NCI-H460 (cell line): ENCODE data around the gene ADGRG1. TPM values are rescaled to one million over a fixed set of nuclear protein-coding genes. Genes with fewer than 3 reads are reported as not detected.
"Not testable (repeated sequence)": the region's sequence is repeated elsewhere in the genome, so short reads cannot be mapped to it uniquely, and the experiment has no call there.

ENCODE experiments used
- DNase-seq: peaks from one replicate; pipeline ENCODE4 v3.0.0-alpha.2; 2016; ENCODE audit warnings: low read depth; ENCODE audit errors: extremely low read depth
- total RNA-seq: library from RNA; depleted of rRNA; stranded (reverse); fragments of >200 nt; shearing (Covaris generic); gene quantifications from 2 replicates; pipeline ENCODE4 v1.2.3, GENCODE V29; 2014

ADGRG1 gene
- total RNA-seq, 1 experiment from 2014 or later, result 15.1 TPM

DNA sequence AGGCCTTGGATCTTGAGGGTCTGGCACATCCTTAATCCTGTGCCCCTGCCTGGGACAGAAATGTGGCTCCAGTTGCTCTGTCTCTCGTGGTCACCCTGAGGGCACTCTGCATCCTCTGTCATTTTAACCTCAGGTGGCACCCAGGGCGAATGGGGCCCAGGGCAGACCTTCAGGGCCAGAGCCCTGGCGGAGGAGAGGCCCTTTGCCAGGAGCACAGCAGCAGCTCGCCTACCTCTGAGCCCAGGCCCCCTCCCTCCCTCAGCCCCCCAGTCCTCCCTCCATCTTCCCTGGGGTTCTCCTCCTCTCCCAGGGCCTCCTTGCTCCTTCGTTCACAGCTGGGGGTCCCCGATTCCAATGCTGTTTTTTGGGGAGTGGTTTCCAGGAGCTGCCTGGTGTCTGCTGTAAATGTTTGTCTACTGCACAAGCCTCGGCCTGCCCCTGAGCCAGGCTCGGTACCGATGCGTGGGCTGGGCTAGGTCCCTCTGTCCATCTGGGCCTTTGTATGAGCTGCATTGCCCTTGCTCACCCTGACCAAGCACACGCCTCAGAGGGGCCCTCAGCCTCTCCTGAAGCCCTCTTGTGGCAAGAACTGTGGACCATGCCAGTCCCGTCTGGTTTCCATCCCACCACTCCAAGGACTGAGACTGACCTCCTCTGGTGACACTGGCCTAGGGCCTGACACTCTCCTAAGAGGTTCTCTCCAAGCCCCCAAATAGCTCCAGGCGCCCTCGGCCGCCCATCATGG, 35.7 kb downstream of the ADGRG1 start:
- no peak for DNase-seq

DNA sequence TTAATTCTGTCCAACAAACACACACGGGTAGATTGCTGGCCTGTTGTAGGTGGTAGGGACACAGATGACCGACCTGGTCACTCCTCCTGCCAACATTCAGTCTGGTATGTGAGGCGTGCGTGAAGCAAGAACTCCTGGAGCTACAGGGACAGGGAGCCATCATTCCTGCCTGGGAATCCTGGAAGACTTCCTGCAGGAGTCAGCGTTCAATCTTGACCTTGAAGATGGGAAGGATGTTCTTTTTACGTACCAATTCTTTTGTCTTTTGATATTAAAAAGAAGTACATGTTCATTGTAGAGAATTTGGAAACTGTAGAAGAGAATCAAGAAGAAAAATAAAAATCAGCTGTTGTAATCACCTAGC, 36.2 kb downstream of the ADGRG1 start:
- no peak for DNase-seq

- DNase-seq, result no peak
Measured at GRCh38 chr16:57665541-57665940, 37.1 kb downstream of the ADGRG1 start.

DNA sequence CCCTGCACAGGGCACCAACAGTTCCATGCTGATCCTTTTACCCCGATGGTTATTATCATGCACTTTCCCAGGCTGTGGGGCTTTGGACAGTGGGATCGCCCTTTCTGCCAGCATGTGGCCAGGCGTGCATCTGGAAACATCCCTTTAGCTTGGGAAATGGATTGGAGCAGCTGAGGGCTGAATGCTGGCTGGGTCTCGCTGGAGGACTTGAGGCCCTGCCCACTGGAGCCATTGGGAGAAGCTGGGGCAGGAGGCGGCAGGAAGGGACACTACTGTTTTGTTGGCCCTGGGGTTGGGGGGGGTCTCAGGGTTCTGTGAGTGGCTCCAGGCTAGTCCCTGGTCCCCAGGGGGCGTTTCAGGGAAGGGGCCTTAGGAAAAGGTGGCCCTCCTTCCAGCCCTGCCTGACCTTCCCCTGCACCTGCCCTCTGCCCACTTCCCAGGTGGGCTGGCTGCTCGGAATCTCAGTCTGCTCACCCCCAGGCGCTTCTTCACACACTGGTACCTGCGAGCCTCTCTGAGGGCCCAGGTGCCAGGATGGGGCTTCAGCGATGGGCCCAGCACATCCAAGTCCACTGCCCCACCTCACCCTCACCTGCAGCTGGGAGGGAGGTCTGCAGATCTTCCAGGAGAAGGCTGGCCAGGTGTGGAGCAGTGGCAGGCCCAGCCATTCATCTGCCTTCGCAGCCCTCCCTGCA, 38.1 kb downstream of the ADGRG1 start:
- DNase-seq, result no peak

DNA sequence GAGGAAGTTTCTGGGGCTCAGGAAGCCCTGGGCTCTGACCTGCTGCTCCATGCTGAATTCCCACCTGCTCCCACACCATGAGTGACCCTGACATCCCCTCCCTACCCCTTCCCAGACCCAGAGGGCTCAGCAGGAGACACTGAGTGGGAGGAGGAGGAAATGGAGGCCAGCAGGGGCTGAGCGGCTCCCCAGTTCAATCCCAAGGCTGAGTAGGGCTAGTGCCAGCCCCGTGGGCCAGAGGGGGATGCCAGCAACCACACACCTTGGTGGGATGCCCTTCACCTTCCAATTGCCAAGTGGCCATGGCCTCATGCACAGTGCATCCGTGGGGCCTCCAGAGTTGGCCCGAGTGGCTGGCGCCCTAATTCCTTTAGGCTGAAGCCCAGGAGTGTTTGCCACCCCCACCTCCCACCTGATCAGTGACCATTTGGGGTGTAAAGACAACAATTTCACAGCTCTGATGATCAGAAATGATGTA, 38.7 kb downstream of the ADGRG1 start:
- DNase-seq, result no peak

GRCh38 chr16:57667526-57668262, 39.3 kb downstream of the ADGRG1 start:
- peak; percentile 86 for DNase-seq

DNA sequence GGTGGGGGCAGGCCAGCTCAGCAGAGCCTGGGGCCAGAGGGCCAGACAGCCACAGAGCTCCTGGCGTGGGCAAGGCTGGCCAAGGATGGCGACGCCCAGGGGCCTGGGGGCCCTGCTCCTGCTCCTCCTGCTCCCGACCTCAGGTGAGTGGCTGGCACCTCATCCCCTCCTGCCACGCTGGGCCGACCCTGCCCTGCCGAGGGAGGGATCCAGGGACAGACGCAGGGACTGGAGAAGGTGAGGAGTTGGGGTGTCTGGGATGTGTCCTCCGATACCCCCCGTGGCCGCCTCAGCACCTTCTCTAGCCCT, 39.8 kb downstream of the ADGRG1 start, which contains the start of gene ADGRG3:
TSS of gene ADGRG3 (plus strand) at position 44 of the 309 bp plus-strand sequence. CDS start at position 86, 42 bp downstream.
- no peak for DNase-seq

DNA sequence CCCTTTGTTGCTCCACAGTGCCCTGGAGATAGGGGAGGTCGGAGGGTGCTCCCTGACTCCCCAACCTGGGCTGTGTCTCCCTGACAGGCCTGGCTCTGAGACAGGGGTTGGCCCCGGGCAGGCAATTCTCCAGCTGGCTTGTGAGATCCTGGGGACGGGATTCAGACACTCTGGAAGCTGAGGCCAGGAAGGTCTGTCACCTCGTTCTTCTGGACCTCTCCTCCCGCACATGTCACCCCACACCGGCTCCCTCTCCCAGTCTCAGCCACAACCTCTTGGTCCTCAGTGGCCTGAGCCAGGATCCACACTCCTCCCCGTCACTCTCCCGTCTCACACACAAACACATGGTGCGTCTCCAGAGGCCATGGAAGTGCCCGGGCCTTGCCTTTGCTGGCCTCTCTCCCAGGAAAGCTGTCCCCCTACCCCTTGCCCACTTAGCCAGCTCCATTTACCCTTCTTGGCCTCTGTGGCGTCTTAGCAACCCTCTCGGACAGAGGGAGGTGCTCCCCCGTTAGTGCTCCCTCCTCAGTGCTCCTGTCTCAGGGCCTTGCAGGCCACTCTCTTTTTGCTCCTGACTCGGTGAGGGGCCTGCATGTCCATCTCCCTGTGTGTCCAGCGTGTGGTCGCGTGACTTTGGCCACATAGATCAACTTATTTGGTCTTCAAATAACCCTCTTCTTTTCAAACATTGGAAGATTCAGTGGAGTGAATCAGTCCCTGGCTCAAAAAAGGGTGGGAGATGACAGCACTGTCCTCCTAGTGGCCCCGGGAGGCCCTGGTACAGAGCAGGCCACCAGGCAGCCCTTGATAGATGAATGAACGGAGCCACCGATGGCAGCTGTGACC, 40.4 kb downstream of the ADGRG1 start:
- DNase-seq, result no peak

DNA sequence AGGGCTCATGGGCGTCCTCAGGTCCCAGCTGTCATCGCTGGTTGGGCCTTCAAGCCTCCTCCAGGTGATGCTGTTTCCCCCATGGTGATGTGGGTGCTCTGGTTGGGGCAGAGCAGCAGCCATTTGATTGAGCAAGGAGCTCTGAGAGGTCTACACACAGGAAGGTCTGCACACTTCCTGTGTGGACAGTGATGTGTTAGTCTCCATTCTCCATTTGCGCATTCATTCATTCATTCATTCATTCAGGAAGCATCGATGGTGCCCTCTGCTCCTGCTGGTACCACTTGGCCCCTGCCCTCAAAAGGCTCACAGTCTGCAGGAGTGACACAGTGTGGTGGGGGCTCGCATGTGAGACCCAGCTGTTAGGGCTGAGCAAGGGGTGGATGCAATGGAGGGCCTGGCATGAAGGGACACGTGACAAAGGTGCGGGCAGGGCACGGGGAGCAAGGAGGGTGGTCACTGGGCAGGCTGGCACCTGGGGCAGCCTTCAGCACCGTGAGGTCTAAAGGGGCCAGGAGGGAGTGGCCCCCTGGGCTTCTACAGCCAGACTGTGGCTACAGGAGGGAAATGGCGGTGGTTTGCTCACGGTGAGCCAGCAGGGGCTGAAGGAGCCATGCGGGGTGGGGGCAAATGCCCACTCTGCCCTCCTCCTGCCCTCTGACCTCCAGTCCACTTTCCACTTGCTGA, 41.2 kb downstream of the ADGRG1 start:
- no peak for DNase-seq

- DNase-seq, result no peak
Measured at GRCh38 chr16:57670196-57670595, 41.8 kb downstream of the ADGRG1 start.

DNA sequence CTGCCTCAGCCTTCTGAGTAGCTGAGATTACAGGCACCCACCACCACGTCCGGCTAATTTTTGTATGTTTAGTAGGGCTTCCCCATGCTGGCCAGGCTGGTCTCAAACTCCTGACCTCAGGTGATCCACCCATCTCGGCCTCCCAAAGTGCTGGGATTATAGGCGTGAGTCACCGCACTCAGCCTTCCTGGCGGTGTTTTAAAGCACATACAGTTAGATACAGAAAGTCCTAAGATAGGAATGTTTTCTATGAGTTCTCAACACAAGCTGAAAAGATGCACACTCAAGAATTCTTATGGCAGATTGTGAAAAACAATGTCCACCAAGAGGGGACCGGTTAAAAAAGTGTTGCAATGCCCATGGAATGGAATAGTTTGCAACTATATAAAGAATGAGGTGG, 43.0 kb downstream of the ADGRG1 start:
- not testable (repeated sequence) for DNase-seq

GRCh38 chr16:57672416-57672815, 44.0 kb downstream of the ADGRG1 start:
- DNase-seq, result no peak

DNA sequence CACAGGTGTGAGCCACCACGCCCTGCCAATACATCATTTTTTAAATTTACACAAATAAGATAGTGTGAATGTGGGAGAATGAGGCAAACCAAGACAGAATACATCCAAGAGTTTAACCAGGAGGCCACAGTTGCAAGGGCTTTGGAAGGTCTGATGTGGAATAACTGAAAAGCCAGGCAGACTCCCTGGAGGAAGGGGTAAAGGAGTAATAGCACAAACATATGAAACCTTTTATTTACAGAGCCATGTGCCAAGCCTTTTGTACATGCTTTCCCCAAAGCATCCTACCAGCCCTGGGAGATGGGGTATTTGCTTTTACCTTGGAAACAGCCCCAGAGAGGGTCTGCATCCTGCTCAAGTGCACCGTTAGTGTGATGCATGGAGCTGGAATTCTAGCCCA, 44.4 kb downstream of the ADGRG1 start:
- DNase-seq, result no peak

DNA sequence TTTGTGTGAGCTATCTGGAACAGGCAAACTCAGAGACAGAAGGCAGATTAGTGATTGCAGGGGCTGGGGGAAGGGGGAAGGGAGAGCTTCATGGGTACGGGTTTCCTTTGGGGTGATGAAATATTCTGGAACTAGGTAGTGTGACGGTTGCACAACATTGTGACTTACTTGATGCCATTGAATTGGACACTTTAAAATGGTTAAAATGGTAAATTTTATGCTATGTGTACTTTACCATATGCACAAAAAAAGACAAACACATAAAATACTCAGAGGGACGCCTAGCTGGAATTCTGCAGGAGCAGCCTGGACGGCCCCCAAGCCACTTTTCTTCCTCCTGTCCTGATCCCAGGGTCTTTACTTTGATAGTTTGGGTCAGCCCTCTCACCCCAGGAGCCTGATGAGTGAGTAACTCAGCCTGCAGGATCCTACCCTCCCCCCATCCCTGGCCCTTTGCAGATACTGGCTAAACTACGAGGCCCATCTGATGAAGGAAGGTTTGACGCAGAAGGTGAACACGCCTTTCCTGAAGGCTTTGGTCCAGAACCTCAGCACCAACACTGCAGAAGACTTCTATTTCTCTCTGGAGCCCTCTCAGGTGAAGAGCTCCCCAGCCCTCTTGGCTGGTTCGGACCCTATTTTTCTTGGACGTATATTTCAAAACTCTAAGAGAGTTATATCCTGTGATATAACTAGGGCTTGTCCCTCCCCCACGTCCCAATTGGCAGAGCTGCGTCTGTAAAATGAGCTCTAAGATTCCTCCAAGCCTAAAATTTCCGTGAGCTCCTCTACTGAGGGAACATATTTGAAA, 47.5 kb downstream of the ADGRG1 start:
- peak; percentile 78 for DNase-seq

- no peak for DNase-seq
Measured at GRCh38 chr16:57676553-57677085, 48.2 kb downstream of the ADGRG1 start.

GRCh38 chr16:57677622-57678369, 49.4 kb downstream of the ADGRG1 start:
- DNase-seq, result peak; percentile 51

DNA sequence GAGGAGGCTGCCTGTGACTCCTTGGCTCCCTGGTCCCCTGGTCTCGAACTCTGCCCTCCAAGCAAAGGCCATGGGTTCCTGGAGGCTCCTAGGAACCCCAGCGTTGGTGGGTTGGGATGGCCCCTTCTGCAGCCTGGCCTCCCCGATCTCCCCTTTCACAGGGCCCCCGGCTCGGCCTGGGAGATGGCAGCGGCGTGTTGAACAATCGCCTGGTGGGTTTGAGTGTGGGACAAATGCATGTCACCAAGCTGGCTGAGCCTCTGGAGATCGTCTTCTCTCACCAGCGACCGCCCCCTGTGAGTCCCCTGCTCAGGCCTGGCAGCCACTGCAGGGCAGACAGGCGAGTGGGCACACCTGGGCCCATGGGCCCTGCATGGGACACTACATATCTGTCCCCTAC, 50.6 kb downstream of the ADGRG1 start:
- no peak for DNase-seq

DNA sequence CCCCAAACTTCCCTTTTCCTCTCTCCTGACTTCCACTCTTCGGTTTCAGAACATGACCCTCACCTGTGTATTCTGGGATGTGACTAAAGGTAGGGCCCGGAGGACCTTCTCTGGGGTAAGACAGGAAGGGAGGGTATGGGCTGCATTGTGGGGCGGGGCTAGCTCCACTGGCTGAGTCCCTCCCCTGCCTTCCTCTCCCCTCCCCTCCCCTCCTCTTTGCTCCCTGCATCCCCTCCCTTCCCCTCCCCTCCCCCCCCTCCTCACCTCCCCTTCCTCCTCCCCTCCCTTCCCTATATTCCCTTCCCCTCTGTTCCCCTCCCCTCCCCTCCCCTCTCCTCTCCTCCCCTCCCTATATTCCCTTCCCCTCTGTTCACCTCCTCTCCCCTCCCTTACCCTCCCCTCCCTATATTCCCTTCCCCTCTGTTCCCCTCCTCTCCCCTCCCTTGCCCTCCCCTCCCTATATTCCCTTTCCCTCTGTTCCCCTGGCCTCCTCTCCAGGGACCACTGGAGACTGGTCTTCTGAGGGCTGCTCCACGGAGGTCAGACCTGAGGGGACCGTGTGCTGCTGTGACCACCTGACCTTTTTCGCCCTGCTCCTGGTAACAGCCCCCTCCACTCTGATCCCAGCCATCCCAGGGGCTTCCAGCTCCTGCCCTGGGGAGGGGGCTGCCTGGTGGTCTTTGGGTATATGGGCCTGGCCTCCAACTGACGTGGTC, 51.5 kb downstream of the ADGRG1 start:
- no peak for DNase-seq
